DMS153 (cell line): Measurements from ENCODE around the gene PPFIBP2.

ENCODE experiments used
- DNase-seq: peaks from one replicate; lab custom pipeline; 2025; lab: John Stamatoyannopoulos, UW

The PPFIBP2 gene

GRCh38 chr11:7552666-7553065 lies 38.9 kb downstream of the PPFIBP2 start:
- no peak for DNase-seq

DNA sequence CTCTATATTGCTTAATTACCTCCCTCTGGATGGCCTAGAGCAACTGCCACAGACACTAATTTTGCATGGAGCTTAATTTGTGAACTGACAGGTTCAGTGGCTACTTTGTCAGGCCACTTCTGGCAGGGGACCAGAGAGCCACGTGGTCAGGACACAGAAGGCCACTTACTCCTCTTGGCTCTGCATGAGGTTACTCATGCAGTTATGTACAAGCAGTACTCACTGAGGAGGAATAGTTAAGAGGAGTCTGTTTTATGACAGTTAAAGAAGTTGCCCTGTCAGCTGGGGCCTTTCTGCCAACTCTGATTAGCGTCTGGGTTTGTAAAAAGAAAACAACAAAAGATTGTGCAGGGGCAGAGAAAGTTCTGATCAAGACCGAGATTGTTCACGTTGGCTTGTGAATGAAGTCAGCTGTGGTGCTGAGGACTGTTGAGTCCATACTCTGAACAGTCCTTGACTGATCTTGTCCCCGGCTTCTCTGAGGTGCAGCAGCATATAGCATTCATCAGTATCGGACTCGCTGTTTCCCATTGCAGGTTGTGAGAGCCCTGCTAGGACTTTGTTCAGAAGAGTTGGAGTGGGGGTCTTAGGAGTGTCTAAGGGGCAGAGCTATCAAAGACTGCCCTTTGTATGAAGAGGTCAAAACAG lies 41.4 kb downstream of the PPFIBP2 start:
- DNase-seq = no peak

DNA sequence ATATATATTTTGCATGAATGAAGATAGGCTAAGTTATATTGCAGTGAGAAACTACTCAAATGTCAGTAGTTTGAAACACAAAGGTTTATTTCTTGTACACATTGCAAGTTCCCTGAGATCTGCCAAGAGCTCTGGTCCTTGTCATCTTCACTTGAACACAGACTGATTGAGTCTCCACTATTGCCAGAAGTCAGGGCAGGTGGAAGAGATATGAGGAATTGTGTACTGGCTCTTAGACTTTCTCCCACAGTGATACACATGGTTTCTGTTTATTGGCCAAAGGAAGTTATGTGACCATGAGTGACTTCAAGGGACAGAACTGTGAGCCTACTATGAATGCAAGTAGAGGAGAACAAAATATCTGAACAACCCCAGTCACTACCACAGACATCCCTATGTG lies 44.2 kb downstream of the PPFIBP2 start:
- DNase-seq = no peak

DNA sequence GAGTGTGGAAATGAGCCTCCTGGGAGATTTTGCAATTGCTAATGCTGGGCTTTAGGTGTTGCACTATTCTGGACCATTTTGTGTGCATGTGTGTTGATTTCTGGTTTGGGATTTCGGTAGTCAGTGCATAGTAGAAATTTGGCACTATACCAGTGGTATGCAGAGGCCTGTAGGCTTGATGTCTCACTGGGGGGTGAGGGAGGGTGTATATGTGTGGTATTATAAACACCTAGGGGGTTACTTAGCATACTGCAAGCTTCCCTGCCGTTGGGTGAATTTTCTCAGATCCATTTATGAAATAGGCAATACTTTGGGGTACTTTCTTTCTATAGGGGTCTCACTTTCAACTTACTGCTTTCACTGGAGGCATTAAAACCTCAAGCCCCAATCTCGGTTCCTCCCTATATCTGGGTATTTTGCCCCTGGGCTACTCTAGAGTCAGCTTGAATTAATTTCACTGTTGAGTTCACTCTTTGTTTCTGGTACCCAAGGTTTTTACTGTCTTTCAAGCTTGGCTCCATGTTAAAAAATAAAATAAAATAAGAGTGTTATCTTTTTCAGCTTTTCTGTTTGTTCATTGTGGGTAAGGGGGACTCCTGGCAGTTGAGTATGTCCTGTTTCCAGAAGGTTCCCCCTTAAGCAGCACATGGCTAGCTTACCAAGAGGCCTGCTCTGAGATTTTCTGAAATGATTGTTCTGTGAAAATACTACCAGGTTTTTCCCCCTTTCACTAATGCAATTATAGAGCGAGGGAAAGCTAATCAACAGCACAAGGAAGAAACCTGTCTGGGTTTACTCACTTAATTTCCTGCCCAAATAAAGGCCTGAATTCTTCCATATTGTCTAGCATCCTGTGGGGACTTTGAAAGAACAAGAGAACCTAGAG lies 45.8 kb downstream of the PPFIBP2 start:
- no peak for DNase-seq

GRCh38 chr11:7561562-7561961 lies 47.8 kb downstream of the PPFIBP2 start:
- no peak for DNase-seq

DNA sequence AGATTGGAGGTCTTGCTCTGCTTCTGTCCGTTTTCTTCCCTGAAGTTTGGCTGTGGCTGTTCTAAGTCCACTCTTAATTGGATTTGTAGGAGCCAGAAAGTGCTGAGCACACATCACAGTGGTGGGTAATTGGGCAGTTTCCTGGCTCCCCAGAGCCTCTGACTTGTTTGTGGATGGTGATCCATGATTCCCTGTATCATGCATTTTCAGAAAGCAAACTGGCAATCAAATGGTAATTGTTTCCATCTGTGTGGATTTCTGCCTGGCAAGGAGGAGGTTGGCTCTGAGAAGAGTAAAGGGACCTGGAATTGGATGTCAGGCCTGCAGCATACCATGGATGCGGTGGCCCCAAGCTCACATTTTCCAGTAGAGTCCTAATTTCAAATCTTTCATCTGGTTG lies 49.5 kb downstream of the PPFIBP2 start:
- no peak for DNase-seq

- DNase-seq = no peak
Observed at GRCh38 chr11:7564803-7565202, 51.0 kb downstream of the PPFIBP2 start.

DNA sequence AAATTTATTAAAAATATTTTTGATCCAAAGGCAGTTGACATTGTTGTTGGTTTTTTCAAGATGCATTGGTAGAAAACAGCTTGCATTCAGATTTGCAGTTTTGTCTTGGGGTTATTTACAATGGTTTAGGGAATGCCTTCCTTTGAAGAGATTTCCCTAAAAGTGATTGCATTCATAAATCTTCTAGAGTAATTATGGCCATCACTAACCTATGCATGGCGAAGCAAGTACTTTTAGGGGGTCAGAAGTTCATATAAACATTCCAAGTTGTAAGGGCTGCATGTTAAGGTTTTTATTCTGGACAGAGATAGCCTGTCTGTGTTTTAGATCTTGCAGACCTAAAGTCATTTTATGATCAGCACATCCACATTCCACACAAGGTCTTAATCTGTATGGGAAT lies 53.5 kb downstream of the PPFIBP2 start:
- DNase-seq = no peak

- DNase-seq = no peak
Observed at GRCh38 chr11:7569044-7569443, 55.2 kb downstream of the PPFIBP2 start.

DNA sequence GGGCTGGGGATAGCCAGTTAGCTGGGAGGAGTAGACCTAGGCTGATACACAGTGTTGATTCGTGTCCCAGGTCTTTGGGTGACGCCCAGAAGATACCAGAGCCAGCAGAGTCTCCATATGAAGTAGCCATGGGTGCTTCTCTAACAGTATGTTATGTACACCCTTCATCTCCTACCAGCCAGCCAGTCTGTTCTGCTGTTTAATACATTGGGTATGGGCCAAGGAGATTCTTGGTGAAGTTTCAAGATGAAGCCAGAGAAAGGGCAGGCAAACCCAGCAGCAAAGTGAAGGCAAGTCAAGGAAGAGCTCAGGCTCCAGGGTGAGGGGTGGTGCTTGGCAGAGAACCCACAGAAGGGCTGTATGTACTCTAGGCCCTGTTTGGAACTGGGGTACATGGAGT lies 56.4 kb downstream of the PPFIBP2 start:
- no peak for DNase-seq

DNA sequence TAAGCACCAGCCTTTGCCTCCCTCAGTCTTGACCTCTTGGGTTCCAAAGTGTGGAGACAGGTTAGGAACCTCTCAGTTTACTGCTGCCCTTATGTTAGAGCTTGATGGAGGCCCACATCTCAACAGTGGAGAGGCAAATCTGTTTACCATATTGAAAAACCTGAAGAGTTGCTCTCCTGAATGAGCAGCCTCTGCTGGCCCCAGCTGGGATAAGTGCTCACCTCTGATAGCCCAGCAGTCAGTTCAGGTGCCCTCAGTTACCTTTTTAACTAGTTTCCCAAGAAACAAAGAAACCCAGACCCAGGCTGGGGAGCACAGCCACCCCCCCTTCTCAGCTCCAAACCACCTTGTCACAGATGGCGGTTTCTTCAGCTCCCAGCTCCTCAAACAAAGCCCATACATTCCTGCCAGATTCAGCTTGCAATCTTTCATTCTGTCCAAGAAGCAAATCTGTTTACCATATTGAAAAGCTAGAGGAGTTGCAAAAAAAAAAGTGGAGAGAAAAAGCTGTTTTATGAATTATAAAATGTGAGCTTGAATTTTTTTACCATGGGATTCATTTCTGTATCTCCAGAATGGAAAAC lies 57.2 kb downstream of the PPFIBP2 start:
- no peak for DNase-seq

GRCh38 chr11:7571640-7572000 lies 57.8 kb downstream of the PPFIBP2 start:
- peak; percentile 45 for DNase-seq

DNA sequence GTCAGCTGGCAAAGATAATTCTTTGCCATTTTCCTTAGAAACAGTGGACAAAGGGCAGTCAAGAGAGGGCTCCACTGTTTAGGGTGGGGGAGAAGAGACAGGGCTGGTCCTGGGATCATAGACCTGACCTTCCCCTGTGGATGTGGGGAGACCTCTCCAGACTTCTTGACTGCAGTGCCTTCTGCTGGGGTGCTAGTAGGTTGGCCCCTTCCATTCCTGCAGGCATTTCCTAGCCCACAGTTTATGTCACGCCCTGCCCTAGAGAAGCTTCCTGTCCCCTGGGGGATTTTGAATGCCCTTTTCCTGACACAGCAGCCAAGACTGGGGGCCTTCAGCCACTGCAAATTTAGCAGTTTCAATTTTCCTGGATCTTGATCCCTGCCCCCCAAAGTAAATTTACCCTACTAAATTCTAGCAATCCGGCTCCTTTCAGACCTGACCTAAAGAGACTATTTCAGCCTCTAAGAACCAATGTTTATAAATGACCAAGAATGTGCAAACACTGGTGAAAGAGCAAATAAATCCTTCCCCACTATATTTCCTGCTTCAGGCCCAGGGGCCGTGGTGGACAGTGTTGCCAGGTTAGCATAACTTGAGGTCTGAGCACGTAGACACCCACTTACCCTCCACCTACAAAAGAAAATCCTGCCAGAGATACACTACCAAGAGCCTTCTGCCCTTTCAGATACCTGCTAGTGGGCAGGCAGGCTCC lies 58.4 kb downstream of the PPFIBP2 start:
- peak; percentile 11 for DNase-seq

DNA sequence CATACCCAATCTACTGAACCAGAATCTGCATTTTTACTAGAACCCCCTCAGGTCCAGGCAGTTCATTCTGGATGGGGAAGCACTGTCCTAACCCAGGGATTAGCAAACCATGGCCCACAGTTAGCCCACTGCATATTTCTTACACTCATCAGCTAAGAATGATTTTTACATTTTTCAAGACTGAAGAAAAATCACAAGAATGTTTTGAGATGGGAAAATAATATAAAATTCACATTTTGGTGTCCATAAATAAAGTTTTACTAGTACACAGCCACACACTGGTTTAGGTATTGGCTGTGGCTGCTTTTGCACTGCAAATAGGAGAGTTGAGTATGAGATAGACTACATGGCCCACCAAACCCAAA lies 59.4 kb downstream of the PPFIBP2 start:
- DNase-seq = no peak

DNA sequence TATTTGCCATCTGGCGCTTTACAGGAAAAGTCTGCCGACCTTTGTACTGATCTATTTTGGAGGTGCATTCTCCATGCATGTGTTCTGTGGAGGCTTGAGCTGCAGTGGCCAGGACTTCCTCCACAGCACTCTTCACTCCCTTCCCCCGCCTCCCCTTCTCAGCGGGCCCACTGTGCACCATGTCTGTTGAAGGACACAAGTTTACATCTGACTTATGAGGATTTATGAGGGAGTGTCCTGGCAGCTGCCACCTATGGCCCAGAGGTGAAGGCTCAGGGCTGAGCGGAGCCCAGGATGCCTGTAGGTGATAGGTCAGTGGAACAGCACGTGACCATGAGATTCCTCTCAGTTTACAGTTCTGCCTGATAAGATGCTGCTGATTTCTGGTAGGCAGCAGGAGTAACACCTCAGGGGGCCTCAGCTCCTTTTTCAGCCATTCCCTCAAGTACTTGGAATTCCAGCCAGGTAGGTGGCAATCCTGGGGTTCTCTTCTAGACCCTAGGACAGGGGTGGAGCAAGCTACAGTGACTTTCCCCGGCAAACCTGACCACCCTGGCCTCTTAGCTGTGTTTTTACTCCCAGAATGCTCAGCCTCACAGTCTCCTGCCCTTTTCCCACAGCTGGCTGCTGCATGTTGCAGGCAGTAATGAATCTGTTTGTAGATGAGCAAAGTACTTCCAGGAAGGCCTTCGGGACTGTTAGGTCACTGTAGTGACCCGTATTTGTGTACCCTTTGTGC lies 59.9 kb downstream of the PPFIBP2 start:
- DNase-seq = no peak

GRCh38 chr11:7574491-7575130 lies 60.8 kb downstream of the PPFIBP2 start:
- DNase-seq = no peak

DNA sequence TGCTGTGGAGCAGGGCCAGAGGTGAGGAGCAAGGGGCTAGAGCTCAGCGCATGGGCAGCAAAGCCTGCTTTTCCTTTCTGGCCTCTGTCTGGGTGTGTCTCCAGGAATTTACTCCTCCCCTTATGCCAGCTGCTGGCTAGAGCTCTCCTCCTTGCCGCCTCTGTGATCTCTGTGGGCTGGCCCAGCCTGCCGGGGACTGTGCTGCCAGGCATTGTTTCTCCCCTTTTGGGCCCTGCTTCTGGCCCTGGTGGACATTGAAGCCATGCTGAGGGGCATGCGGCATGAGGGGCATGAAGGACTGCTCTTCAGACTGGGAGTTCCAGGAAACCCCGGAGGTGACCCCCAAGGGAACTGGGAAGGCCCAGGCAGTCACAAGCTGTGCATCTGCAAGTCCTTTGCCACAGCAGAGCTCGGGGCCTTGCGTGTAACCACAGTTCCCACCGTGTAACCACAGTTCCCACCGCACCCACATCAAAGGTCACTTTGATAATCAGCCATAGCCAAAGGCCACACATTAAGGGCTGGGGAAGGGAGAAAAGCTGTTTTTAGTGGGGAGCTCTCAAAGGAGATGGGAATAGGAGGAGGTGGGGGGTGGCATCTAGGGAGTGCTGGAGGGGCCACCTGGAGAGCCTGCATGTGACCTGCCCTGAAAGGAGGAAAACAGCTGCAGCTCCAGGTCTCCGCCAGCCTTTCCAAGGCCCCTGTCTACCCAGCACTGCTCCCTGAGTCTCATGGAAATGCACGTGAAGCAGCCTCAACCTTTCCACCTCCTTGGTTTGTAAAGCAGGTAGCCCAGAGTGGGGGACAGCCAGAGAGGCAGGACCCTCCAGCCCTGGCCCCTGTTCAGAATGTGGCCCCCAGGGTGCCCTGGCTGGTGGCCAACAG lies 62.3 kb downstream of the PPFIBP2 start:
- DNase-seq = no peak

DNA sequence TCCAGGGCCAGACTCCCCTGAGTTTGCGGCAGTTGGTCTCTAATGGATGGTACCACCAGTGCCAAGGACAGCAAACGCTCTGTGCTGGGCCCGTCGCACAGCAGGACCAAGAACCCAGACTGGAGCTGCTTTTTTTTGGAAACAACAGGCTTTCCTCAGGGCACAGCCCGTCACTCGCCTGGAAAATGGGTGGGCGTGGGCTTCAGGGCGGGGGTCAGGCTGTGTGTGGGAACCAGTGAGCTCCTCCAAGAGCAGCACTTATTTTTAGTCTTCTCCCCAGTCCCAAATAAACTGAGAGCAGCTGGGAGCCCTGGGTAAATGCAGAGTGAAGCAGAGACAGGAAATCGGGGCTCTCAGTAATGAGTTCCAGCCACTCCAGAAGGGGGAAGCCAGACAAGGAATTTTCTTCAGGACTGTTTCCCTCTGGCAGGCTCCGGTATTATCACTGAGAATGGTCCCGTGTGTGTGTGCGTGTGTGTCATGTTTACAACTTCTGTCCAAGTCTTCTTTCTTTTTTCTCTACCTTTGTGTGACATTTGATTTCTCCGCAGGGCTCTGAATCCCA lies 63.0 kb downstream of the PPFIBP2 start:
- DNase-seq = no peak

DNA sequence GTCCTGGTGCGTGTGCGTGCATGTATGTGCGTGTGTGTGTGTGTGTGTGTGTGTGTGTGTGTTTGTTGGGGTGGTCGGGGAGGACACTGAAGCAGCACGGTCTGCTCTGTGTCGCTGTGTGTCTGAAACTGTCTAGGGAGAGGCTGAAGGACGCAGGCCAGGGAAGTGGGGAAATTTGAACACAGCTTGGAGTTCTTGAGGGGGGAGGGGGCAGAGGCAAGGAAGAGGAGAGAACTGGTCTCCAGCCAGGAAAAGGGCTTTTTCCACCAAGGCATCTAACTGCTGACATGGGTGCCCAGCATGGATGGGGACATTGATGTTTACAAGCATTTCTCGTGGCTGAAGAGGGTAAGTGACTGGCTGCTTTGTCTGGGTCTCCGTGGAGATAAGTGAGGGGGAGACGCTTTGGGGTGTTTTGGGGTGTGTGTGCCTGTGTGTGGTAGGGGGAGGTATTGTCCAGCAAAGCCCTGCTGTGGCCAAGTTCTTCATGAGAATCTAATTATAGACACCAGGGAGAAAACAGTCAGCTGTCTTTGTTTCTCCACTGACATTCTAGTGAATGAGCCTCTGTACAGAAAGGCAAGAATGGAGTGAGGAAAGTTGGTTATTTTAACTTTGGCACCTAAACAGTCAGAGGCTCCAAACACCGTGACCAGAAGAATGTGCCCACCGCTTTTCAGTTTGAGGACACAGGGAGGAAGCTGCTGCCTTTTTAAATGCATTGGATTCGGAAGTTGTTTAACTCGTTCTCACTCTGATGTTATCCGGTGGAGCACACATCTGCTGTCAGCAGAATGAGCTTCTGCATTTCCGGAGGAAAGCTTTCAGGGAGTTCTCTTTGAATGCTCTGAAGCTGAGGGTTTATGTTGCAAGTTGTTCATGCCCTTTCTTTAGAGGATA lies 63.7 kb downstream of the PPFIBP2 start:
- DNase-seq = peak; percentile 44
